MM.1S (cell line): ENCODE data around the gene AQR.
A peak's percentile ranks its signal among the peaks of the same experiment; 100 is the strongest.

Experiments
- DNase-seq: peaks from one replicate; pipeline ENCODE4 v3.0.0-alpha.2; 2015
- H2AFZ ChIP-seq: fragments of 300-600 bp; sonication (generic); 2 replicates; pipeline ENCODE4 v1.6.0; 2016; ENCODE audit warnings: antibody characterized with exemption, low read length
- H3F3A ChIP-seq: fragments of 300-600 bp; sonication (generic); 2 replicates; pipeline ENCODE4 v1.6.1; 2016; ENCODE audit warnings: mild to moderate bottlenecking, antibody characterized with exemption, low read length, moderate library complexity, mixed read lengths; ENCODE audit not compliant: insufficient read depth
- H3K27ac ChIP-seq: fragments of 300-600 bp; sonication (generic); 2 replicates; pipeline ENCODE4 v1.5.1; 2016; ENCODE audit warnings: mild to moderate bottlenecking, low read length
- H3K27me3 ChIP-seq: fragments of 300-600 bp; sonication (generic); replicated peaks from 2 replicates; pipeline ENCODE4 v1.6.0; 2016; ENCODE audit warnings: low read length; ENCODE audit not compliant: insufficient read depth
- H3K36me3 ChIP-seq: fragments of 300-600 bp; sonication (generic); replicated peaks from 2 replicates; pipeline ENCODE4 v1.6.1; 2016; ENCODE audit warnings: mild to moderate bottlenecking, low read length, mixed read lengths; ENCODE audit not compliant: insufficient read depth
- H3K4me1 ChIP-seq: fragments of 300-600 bp; sonication (generic); 2 replicates; pipeline ENCODE4 v1.6.1; 2016; ENCODE audit warnings: low read length, mixed read lengths
- H3K4me2 ChIP-seq: fragments of 300-600 bp; sonication (generic); 2 replicates; pipeline ENCODE4 v1.6.0; 2016; ENCODE audit warnings: low read depth, low read length
- H3K4me3 ChIP-seq: fragments of 300-600 bp; sonication (generic); 2 replicates; pipeline ENCODE4 v1.5.1; 2016; ENCODE audit warnings: low read length, mixed read lengths
- H3K79me2 ChIP-seq: fragments of 300-600 bp; sonication (generic); 2 replicates; pipeline ENCODE4 v1.6.1; 2016; ENCODE audit warnings: mixed run types, low read length, mixed read lengths
- H3K9ac ChIP-seq: fragments of 300-600 bp; sonication (generic); 2 replicates; pipeline ENCODE4 v1.6.1; 2016; ENCODE audit warnings: low read length, mixed read lengths
- H3K9me2 ChIP-seq: fragments of 300-600 bp; sonication (generic); replicated peaks from 2 replicates; pipeline ENCODE4 v1.6.1; 2016; ENCODE audit warnings: mild to moderate bottlenecking, low read length, mixed read lengths; ENCODE audit not compliant: insufficient read depth
- H3K9me3 ChIP-seq: fragments of 300-600 bp; sonication (generic); replicated peaks from 2 replicates; pipeline ENCODE4 v1.6.1; 2016; ENCODE audit warnings: mild to moderate bottlenecking, low read length, mixed read lengths; ENCODE audit not compliant: insufficient read depth
- H4K20me1 ChIP-seq: fragments of 300-600 bp; sonication (generic); 2 replicates; pipeline ENCODE4 v1.6.1; 2016; ENCODE audit warnings: mild to moderate bottlenecking, low read length, moderate library complexity, mixed read lengths; ENCODE audit not compliant: insufficient read depth
- EZH2 ChIP-seq: fragments of 300-600 bp; sonication (generic); optimal IDR thresholded peaks from 2 replicates; pipeline ENCODE3; 2017; ENCODE audit warnings: low read depth, mild to moderate bottlenecking, antibody characterized with exemption, low read length, mixed read lengths
- EZH2phosphoT487 ChIP-seq: fragments of 300-600 bp; sonication (generic); IDR thresholded peaks from 2 replicates; pipeline ENCODE4 v1.6.1; 2018; ENCODE audit warnings: antibody characterized with exemption, low read length
- TF ChIP-seq, protein P1 (sequence below): fragments of 300-600 bp; sonication (generic); IDR thresholded peaks from 2 replicates; pipeline ENCODE4 v1.5.1; 2016; ENCODE audit warnings: antibody characterized with exemption, low read length, mixed read lengths

AQR gene

DNA sequence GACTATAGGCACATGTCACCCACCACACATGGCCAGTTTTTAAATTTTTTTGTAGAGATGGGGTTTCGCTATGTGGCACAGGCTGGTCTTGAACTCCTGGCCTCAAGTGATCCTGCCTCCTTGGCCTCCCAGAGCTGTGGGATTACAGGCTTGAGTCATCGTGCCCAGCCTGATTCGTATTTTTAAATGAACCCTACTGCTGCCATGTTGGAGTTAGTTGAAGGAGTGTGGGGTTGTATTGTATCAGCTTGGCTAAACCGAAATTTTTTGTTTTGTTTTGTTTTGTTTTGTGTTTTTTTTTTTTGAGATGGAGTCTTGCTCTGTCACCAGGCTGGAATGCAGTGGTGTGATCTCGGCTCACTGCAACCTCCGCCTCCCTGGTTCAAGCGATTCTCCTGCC is 30.4 kb upstream of the AQR start:
- H3F3A ChIP-seq = no peaks in the 10 kb centered on the region
- no peak for TF ChIP-seq EZH2phosphoT487
- TF ChIP-seq, protein P1, sequence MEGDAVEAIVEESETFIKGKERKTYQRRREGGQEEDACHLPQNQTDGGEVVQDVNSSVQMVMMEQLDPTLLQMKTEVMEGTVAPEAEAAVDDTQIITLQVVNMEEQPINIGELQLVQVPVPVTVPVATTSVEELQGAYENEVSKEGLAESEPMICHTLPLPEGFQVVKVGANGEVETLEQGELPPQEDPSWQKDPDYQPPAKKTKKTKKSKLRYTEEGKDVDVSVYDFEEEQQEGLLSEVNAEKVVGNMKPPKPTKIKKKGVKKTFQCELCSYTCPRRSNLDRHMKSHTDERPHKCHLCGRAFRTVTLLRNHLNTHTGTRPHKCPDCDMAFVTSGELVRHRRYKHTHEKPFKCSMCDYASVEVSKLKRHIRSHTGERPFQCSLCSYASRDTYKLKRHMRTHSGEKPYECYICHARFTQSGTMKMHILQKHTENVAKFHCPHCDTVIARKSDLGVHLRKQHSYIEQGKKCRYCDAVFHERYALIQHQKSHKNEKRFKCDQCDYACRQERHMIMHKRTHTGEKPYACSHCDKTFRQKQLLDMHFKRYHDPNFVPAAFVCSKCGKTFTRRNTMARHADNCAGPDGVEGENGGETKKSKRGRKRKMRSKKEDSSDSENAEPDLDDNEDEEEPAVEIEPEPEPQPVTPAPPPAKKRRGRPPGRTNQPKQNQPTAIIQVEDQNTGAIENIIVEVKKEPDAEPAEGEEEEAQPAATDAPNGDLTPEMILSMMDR = no peak
- TF ChIP-seq EZH2 = no peak
- H3K4me1 ChIP-seq = no peaks in the 10 kb centered on the region
- no peak overlapping the region for H3K9ac ChIP-seq
- no peak for DNase-seq
- H2AFZ ChIP-seq = no peak overlapping the region
- H3K4me2 ChIP-seq = no peak overlapping the region
- H3K4me3 ChIP-seq = no peak overlapping the region
- H3K9me3 ChIP-seq = no peaks in the 10 kb centered on the region
- H3K27me3 ChIP-seq = no peaks in the 10 kb centered on the region
- H3K79me2 ChIP-seq = no peaks in the 10 kb centered on the region
- H3K36me3 ChIP-seq = no peaks in the 10 kb centered on the region
- H4K20me1 ChIP-seq = no peaks in the 10 kb centered on the region
- H3K9me2 ChIP-seq = no peaks in the 10 kb centered on the region
- H3K27ac ChIP-seq = no peak overlapping the region

DNA sequence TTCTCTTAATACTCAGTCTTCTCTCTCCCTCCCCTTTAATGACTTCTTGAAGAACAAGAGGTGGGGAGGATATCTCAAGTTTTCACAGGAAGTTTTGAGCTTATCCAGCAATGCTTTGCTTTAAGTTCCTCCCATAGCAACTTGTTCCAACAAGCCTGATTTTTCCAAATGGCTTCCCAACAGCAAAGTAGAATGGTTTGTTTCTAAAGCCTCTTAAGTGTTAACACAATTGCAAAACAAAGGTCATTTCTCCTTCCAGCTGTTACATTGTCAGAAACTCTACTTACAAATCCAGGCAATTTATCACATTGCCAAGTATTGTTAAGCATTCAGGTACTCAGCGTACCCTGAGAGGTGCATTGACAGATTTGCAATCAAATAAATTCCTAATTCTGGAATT is 25.4 kb upstream of the AQR start:
- H3K4me2 ChIP-seq = no peak overlapping the region
- no peak for DNase-seq
- no peaks in the 10 kb centered on the region for H3K36me3 ChIP-seq
- no peaks in the 10 kb centered on the region for H3K27me3 ChIP-seq
- no peaks in the 10 kb centered on the region for H3K9me3 ChIP-seq
- no peaks in the 10 kb centered on the region for H3K9me2 ChIP-seq
- no peaks in the 10 kb centered on the region for H4K20me1 ChIP-seq
- TF ChIP-seq, protein P1 = no peak
- TF ChIP-seq EZH2 (no peak), EZH2phosphoT487 (no peak)
- peaks cover 16% of the 10 kb centered on the region for H3K4me1 ChIP-seq
- H3K9ac ChIP-seq = no peak overlapping the region
- H2AFZ ChIP-seq = no peak overlapping the region
- no peaks in the 10 kb centered on the region for H3K79me2 ChIP-seq
- H3K27ac ChIP-seq = no peak overlapping the region
- peaks cover 12% of the 10 kb centered on the region for H3F3A ChIP-seq
- no peak overlapping the region for H3K4me3 ChIP-seq

DNA sequence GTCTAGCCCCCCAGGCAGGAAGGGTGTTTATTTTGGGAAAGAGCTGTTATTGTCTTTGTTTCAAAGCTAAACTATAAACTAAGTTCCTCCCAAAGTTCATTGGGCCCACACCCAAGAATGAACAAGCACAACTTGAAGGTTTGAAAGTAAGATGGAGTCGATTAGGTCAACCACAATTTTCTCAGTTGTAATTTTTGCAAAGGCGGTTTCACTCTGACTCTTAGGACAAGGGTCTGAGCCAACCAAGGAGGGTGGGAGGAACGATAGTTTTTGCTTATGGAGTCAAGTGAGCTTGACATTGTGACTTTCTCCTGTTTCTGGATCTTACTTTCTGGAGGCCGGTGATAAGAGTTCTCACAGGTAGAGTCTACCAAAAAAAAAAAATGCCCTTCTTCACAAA is 24.3 kb upstream of the AQR start:
- H3K79me2 ChIP-seq = no peaks in the 10 kb centered on the region
- H3K9me2 ChIP-seq = no peaks in the 10 kb centered on the region
- peak overlapping the region; percentile 35; the same call in 1 of the 2 replicates for H3K4me2 ChIP-seq
- H3K9me3 ChIP-seq = no peaks in the 10 kb centered on the region
- peaks cover 24% of the 10 kb centered on the region for H3K4me1 ChIP-seq
- no peaks in the 10 kb centered on the region for H4K20me1 ChIP-seq
- no peak for TF ChIP-seq EZH2
- no peak for TF ChIP-seq EZH2phosphoT487
- TF ChIP-seq, protein P1 = no peak
- peaks cover 12% of the 10 kb centered on the region for H3F3A ChIP-seq
- no peaks in the 10 kb centered on the region for H3K27me3 ChIP-seq
- peak overlapping the region; percentile 50; the same call in 1 of the 2 replicates for H3K27ac ChIP-seq
- H3K36me3 ChIP-seq = no peaks in the 10 kb centered on the region
- no peak overlapping the region for H3K4me3 ChIP-seq
- no peak overlapping the region; the same call in 1 of the 2 replicates for H3K9ac ChIP-seq
- DNase-seq = peak; percentile 76
- peak overlapping the region; percentile 55 for H2AFZ ChIP-seq
